Measurements from ENCODE around the gene JAM2. TPM values are rescaled to one million over a fixed set of nuclear protein-coding genes. Genes with fewer than 3 reads are reported as not detected.

Gene JAM2
- total RNA-seq (1.9 TPM), polyA plus RNA-seq (8.6 TPM)
- long read RNA-seq, donor 1, result 0 reads
- long read RNA-seq, donor 2, partial matches to known transcripts, result 1,080 of 1,388 reads
- long read RNA-seq, donor 2, other reads (novel, unspliced or antisense), result 308 of 1,388 reads
- long read RNA-seq, donor 3, partial matches to known transcripts, result 702 of 1,511 reads
- long read RNA-seq, donor 3, other reads (novel, unspliced or antisense), result 808 of 1,511 reads
- long read RNA-seq, donor 4, partial matches to known transcripts, result 532 of 884 reads
- long read RNA-seq, donor 4, other reads (novel, unspliced or antisense), result 352 of 884 reads
- long read RNA-seq, donor 5, partial matches to known transcripts, result 1,282 of 1,512 reads
- long read RNA-seq, donor 5, other reads (novel, unspliced or antisense), result 230 of 1,512 reads
- long read RNA-seq, donor 6, partial matches to known transcripts, result 287 of 653 reads
- long read RNA-seq, donor 6, other reads (novel, unspliced or antisense), result 366 of 653 reads
- long read RNA-seq, donor 7, partial matches to known transcripts, result 65 of 1,162 reads
- long read RNA-seq, donor 7, other reads (novel, unspliced or antisense), result 1,097 of 1,162 reads
- long read RNA-seq, donor 8, result 0 reads
- long read RNA-seq, donor 9, partial matches to known transcripts, result 439 of 558 reads
- long read RNA-seq, donor 9, other reads (novel, unspliced or antisense), result 119 of 558 reads
- long read RNA-seq, donor 10, result 0 reads

- 2% methylated on average over 41 of the region's 41 CpGs for WGBS
- DNase-seq (ENCODE audit: low read depth in 6 of 9, low spot score in 9 of 9), result peak in 2 of 9 donors; percentile 1 to 25
- Histone ChIP-seq H3K36me3 (ENCODE audit: control insufficient read depth in 2 of 2, insufficient read depth in 2 of 2, low read length in 1 of 2) (no peaks in the 10 kb centered on the region), H3K4me1 (ENCODE audit: control insufficient read depth in 2 of 2, insufficient read depth in 2 of 2, low read length in 2 of 2) (peaks cover 0 to 2% of the 10 kb centered on the region in 2 donors), H3K4me3 (ENCODE audit: low read length in 2 of 2) (peak within 1 kb of the TSS; percentile 42 to 65), H3K9me3 (ENCODE audit: control insufficient read depth in 2 of 2, insufficient read depth in 1 of 2, low read length in 1 of 2) (no peaks in the 10 kb centered on the region), H3K27me3 (ENCODE audit: control insufficient read depth in 2 of 2, insufficient read depth in 1 of 2, low read length in 1 of 2) (peaks cover 6 to 36% of the 10 kb centered on the region in 2 donors), H3K27ac (ENCODE audit: low read depth in 1 of 2, low read length in 1 of 2) (peak within 1 kb of the TSS; percentile 26 to 31)
These were observed at the start of gene JAM2 for GRCh38 chr21:25638660-25639550. JAM2 (plus strand) TSS chr21:25639258; CDS start chr21:25639822, 564 bp downstream.

DNA sequence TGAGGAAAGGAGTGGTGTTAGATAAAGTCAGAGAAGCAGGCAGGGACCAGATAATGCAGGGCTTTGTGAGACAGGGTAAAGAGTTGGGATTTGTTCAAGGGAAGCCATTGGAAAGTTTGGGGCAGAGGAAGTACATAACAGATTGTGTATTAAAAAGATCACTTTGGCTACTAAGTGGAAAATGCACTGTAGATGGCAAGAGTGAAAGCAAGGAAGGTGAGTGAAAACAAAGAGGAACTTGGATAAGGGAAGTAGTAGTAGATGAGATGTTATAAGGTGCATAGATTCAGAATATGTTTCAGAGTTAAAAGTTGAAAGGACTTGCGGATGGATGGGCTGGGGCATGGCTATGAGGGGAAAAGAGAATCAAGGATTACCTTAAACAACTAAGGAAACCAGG lies 49.2 kb upstream of the JAM2 start:
- Histone ChIP-seq H3K4me1 (ENCODE audit: control insufficient read depth in 2 of 2, insufficient read depth in 2 of 2, low read length in 2 of 2) (no peaks in the 10 kb centered on the region), H3K36me3 (ENCODE audit: control insufficient read depth in 2 of 2, insufficient read depth in 2 of 2, low read length in 1 of 2) (peaks cover 25 to 51% of the 10 kb centered on the region in 2 donors), H3K4me3 (ENCODE audit: low read length in 2 of 2) (no peak overlapping the region), H3K27ac (ENCODE audit: low read depth in 1 of 2, low read length in 1 of 2) (no peak overlapping the region), H3K9me3 (ENCODE audit: control insufficient read depth in 2 of 2, insufficient read depth in 1 of 2, low read length in 1 of 2) (no peaks in the 10 kb centered on the region), H3K27me3 (ENCODE audit: control insufficient read depth in 2 of 2, insufficient read depth in 1 of 2, low read length in 1 of 2) (no peaks in the 10 kb centered on the region)
- 100% methylated on average over 1 of the region's 1 CpG for WGBS
- no peak for DNase-seq (ENCODE audit: low read depth in 6 of 9, low spot score in 9 of 9)

- H3K27me3 ChIP-seq (ENCODE audit: control insufficient read depth in 2 of 2, insufficient read depth in 1 of 2, low read length in 1 of 2), result no peaks in the 10 kb centered on the region
- H3K27ac ChIP-seq (ENCODE audit: low read depth in 1 of 2, low read length in 1 of 2), result peak within 1 kb of the TSS; percentile 82 to 86
- peaks cover 5 to 23% of the 10 kb centered on the region in 2 donors for H3K36me3 ChIP-seq (ENCODE audit: control insufficient read depth in 2 of 2, insufficient read depth in 2 of 2, low read length in 1 of 2)
- no peaks in the 10 kb centered on the region for H3K9me3 ChIP-seq (ENCODE audit: control insufficient read depth in 2 of 2, insufficient read depth in 1 of 2, low read length in 1 of 2)
- H3K4me1 ChIP-seq (ENCODE audit: control insufficient read depth in 2 of 2, insufficient read depth in 2 of 2, low read length in 2 of 2), result peaks cover 14 to 16% of the 10 kb centered on the region in 2 donors
- WGBS, result under 1% methylated on average over 71 of the region's 71 CpGs
- DNase-seq (ENCODE audit: low read depth in 6 of 9, low spot score in 9 of 9), result peak; percentile 69 to 93 (median 81)
- peak within 1 kb of the TSS; percentile 64 to 97 for H3K4me3 ChIP-seq (ENCODE audit: low read length in 2 of 2)
These were observed 31.7 kb upstream of the JAM2 start, which contains the start of gene MRPL39 for GRCh38 chr21:25607151-25608043. MRPL39 (minus strand) TSS chr21:25607481; CDS start chr21:25607475, 6 bp downstream.

DNA sequence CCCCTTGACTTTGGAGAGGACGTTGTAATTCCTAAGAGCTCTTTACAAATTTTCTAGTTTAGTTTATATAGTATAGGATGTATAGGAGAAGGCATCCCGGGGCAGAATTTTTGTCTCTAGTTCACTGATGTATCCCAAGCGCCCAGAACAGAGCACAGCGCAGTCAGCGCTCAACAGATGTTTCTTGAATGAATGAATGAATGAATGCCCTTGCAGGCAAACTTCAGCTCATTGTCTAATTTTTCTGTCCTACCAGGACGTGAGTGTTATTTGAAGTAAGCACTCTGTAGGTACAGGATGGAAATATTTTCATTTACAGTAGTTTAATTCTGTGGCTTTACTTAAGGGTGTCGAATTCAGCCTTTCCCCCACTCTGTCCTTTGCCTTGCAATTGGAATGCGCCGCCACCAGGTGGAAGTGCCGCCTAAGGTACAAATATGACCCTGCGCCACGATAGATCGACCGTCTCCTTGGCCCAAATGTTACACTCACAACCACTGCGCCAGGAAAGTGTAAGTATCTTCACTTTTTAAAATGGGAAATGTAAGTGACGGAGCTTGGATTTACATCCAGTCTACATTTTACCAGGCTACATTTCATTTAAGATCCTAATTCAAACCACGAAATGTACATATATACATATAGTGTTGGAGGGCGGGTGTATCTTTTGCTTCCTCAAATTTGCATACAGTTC lies 30.9 kb upstream of the JAM2 start:
- WGBS, result 10% methylated on average over 18 of the region's 18 CpGs
- Histone ChIP-seq H3K4me1 (ENCODE audit: control insufficient read depth in 2 of 2, insufficient read depth in 2 of 2, low read length in 2 of 2) (peaks cover 14 to 16% of the 10 kb centered on the region in 2 donors), H3K27me3 (ENCODE audit: control insufficient read depth in 2 of 2, insufficient read depth in 1 of 2, low read length in 1 of 2) (no peaks in the 10 kb centered on the region), H3K4me3 (ENCODE audit: low read length in 2 of 2) (peak overlapping the region; percentile 64 to 97), H3K9me3 (ENCODE audit: control insufficient read depth in 2 of 2, insufficient read depth in 1 of 2, low read length in 1 of 2) (no peaks in the 10 kb centered on the region), H3K27ac (ENCODE audit: low read depth in 1 of 2, low read length in 1 of 2) (no peak overlapping the region), H3K36me3 (ENCODE audit: control insufficient read depth in 2 of 2, insufficient read depth in 2 of 2, low read length in 1 of 2) (peaks cover 0 to 15% of the 10 kb centered on the region in 2 donors)
- DNase-seq (ENCODE audit: low read depth in 6 of 9, low spot score in 9 of 9), result peak; percentile 58 to 90 (median 73)

GRCh38 chr21:25614441-25614840 lies 24.6 kb upstream of the JAM2 start:
- 100% methylated on average over 1 of the region's 1 CpG for WGBS
- H3K9me3 ChIP-seq (ENCODE audit: control insufficient read depth in 2 of 2, insufficient read depth in 1 of 2, low read length in 1 of 2), result no peaks in the 10 kb centered on the region
- no peak for DNase-seq (ENCODE audit: low read depth in 6 of 9, low spot score in 9 of 9)
- H3K4me3 ChIP-seq (ENCODE audit: low read length in 2 of 2), result no peak overlapping the region
- H3K27me3 ChIP-seq (ENCODE audit: control insufficient read depth in 2 of 2, insufficient read depth in 1 of 2, low read length in 1 of 2), result no peaks in the 10 kb centered on the region
- no peak overlapping the region for H3K27ac ChIP-seq (ENCODE audit: low read depth in 1 of 2, low read length in 1 of 2)
- no peaks in the 10 kb centered on the region for H3K36me3 ChIP-seq (ENCODE audit: control insufficient read depth in 2 of 2, insufficient read depth in 2 of 2, low read length in 1 of 2)
- H3K4me1 ChIP-seq (ENCODE audit: control insufficient read depth in 2 of 2, insufficient read depth in 2 of 2, low read length in 2 of 2), result no peaks in the 10 kb centered on the region

GRCh38 chr21:25615880-25616279 lies 23.2 kb upstream of the JAM2 start:
- Histone ChIP-seq H3K9me3 (ENCODE audit: control insufficient read depth in 2 of 2, insufficient read depth in 1 of 2, low read length in 1 of 2) (no peaks in the 10 kb centered on the region), H3K4me1 (ENCODE audit: control insufficient read depth in 2 of 2, insufficient read depth in 2 of 2, low read length in 2 of 2) (no peaks in the 10 kb centered on the region), H3K27me3 (ENCODE audit: control insufficient read depth in 2 of 2, insufficient read depth in 1 of 2, low read length in 1 of 2) (no peaks in the 10 kb centered on the region), H3K27ac (ENCODE audit: low read depth in 1 of 2, low read length in 1 of 2) (no peak overlapping the region), H3K36me3 (ENCODE audit: control insufficient read depth in 2 of 2, insufficient read depth in 2 of 2, low read length in 1 of 2) (no peaks in the 10 kb centered on the region), H3K4me3 (ENCODE audit: low read length in 2 of 2) (no peak overlapping the region)
- DNase-seq (ENCODE audit: low read depth in 6 of 9, low spot score in 9 of 9), result no peak
- WGBS, result 93% methylated on average over 3 of the region's 3 CpGs

DNA sequence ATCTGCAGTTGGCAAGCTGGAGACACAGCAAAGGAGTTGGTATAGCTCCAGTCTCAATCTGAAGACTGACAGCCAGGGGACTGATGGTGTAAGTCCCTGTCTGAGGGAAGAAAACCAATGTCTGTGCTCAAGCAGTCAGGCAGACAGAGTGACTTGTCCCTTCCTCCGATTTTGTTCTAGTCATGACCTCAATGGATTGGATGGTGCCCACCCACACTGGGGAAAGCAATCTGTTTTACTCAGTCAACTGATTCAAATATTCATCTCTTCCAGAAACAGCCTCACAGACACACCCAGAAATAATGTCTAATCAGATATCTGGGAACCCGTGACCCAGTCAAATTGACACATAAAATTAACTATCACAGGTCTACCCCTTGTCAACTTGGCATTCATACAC lies 19.9 kb upstream of the JAM2 start:
- no peaks in the 10 kb centered on the region for H3K9me3 ChIP-seq (ENCODE audit: control insufficient read depth in 2 of 2, insufficient read depth in 1 of 2, low read length in 1 of 2)
- no peak overlapping the region for H3K27ac ChIP-seq (ENCODE audit: low read depth in 1 of 2, low read length in 1 of 2)
- H3K4me3 ChIP-seq (ENCODE audit: low read length in 2 of 2), result no peak overlapping the region
- H3K4me1 ChIP-seq (ENCODE audit: control insufficient read depth in 2 of 2, insufficient read depth in 2 of 2, low read length in 2 of 2), result no peaks in the 10 kb centered on the region
- H3K36me3 ChIP-seq (ENCODE audit: control insufficient read depth in 2 of 2, insufficient read depth in 2 of 2, low read length in 1 of 2), result no peaks in the 10 kb centered on the region
- no peaks in the 10 kb centered on the region for H3K27me3 ChIP-seq (ENCODE audit: control insufficient read depth in 2 of 2, insufficient read depth in 1 of 2, low read length in 1 of 2)
- no peak for DNase-seq (ENCODE audit: low read depth in 6 of 9, low spot score in 9 of 9)
- WGBS, result 69% methylated on average over 2 of the region's 2 CpGs

DNA sequence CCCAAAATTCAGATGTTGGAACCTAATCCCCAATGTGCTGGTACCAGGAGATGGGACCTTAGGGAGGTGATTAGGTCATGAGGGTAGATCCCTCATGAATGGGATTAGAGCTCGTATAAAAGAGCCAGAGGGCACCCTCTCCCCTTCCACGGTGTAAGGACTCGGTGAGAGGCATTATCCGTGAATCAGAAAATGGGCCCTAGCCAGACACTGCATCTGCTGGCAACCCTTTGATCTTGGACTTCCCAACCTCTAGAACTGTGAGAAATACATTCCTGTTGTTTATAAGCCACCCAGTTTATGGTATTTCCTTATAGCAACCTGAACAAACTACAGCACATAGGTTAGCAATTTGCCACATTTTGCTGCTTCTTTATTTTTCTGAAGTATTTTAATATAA lies 14.5 kb upstream of the JAM2 start:
- Histone ChIP-seq H3K27me3 (ENCODE audit: control insufficient read depth in 2 of 2, insufficient read depth in 1 of 2, low read length in 1 of 2) (no peaks in the 10 kb centered on the region), H3K4me1 (ENCODE audit: control insufficient read depth in 2 of 2, insufficient read depth in 2 of 2, low read length in 2 of 2) (no peaks in the 10 kb centered on the region), H3K9me3 (ENCODE audit: control insufficient read depth in 2 of 2, insufficient read depth in 1 of 2, low read length in 1 of 2) (no peaks in the 10 kb centered on the region), H3K27ac (ENCODE audit: low read depth in 1 of 2, low read length in 1 of 2) (no peak overlapping the region), H3K36me3 (ENCODE audit: control insufficient read depth in 2 of 2, insufficient read depth in 2 of 2, low read length in 1 of 2) (no peaks in the 10 kb centered on the region), H3K4me3 (ENCODE audit: low read length in 2 of 2) (no peak overlapping the region)
- 84% methylated on average over 4 of the region's 4 CpGs for WGBS
- no peak for DNase-seq (ENCODE audit: low read depth in 6 of 9, low spot score in 9 of 9)
